H9 (cell line): ENCODE measurements around the gene SETD3. TPM values are rescaled to one million over a fixed set of nuclear protein-coding genes. Genes with fewer than 3 reads are reported as not detected.

Experiments used
- DNase-seq: peaks from one replicate; pipeline ENCODE4 v3.0.0-alpha.2; 2017
- H2AFZ ChIP-seq: one replicate; pipeline ENCODE4 v1.6.1; 2013; ENCODE audit warnings: mild to moderate bottlenecking, low read length, control low read depth, moderate library complexity
- H2AK5ac ChIP-seq: 2 replicates; pipeline ENCODE4 v1.6.1; 2013; ENCODE audit warnings: low read length, control low read depth, mixed read lengths; ENCODE audit not compliant: insufficient read length
- H2BK120ac ChIP-seq: one replicate; pipeline ENCODE4 v1.6.1; 2013; ENCODE audit warnings: low read depth, mild to moderate bottlenecking, low read length, control low read depth, inconsistent platforms; ENCODE audit not compliant: poor library complexity, severe bottlenecking
- H2BK12ac ChIP-seq: 2 replicates; pipeline ENCODE4 v1.6.1; 2013; ENCODE audit warnings: low read length, control low read depth, mixed read lengths, low read depth; ENCODE audit not compliant: insufficient read length
- H2BK15ac ChIP-seq: 2 replicates; pipeline ENCODE4 v1.6.1; 2013; ENCODE audit warnings: low read depth, low read length, control low read depth
- H2BK20ac ChIP-seq: one replicate; pipeline ENCODE4 v1.6.1; 2013; ENCODE audit warnings: low read depth, mild to moderate bottlenecking, low read length, control low read depth, inconsistent platforms; ENCODE audit not compliant: poor library complexity, severe bottlenecking
- H2BK5ac ChIP-seq: 2 replicates; pipeline ENCODE4 v1.6.1; 2013; ENCODE audit warnings: low read length, control low read depth, mixed read lengths; ENCODE audit not compliant: insufficient read length
- H3K14ac ChIP-seq: 2 replicates; pipeline ENCODE4 v1.6.1; 2013; ENCODE audit warnings: low read length, control low read depth; ENCODE audit not compliant: insufficient read depth
- H3K18ac ChIP-seq: 2 replicates; pipeline ENCODE4 v1.6.1; 2013; ENCODE audit warnings: low read depth, mild to moderate bottlenecking, mixed read lengths, low read length, control low read depth; ENCODE audit not compliant: insufficient read length
- H3K23ac ChIP-seq: 2 replicates; pipeline ENCODE4 v1.6.1; 2013; ENCODE audit warnings: low read length, control low read depth, mixed read lengths, low read depth; ENCODE audit not compliant: insufficient read length
- H3K23me2 ChIP-seq: 2 replicates; pipeline ENCODE4 v1.6.1; 2013; ENCODE audit warnings: low read depth, mild to moderate bottlenecking, mixed read lengths, low read length, control low read depth; ENCODE audit not compliant: insufficient read length, poor library complexity, severe bottlenecking
- H3K27ac ChIP-seq: 2 replicates; pipeline ENCODE4 v1.5.1; 2013; ENCODE audit warnings: low read length, control low read depth, mixed read lengths, low read depth; ENCODE audit not compliant: insufficient read length
- H3K27me3 ChIP-seq: 2 replicates; pipeline ENCODE4 v1.6.1; 2013; ENCODE audit warnings: low read length, control low read depth, inconsistent platforms; ENCODE audit not compliant: insufficient read depth
- H3K4ac ChIP-seq: 2 replicates; pipeline ENCODE4 v1.6.1; 2013; ENCODE audit warnings: low read depth, mild to moderate bottlenecking, control low read depth, inconsistent platforms, low read length, moderate library complexity
- H3K4me1 ChIP-seq: 2 replicates; pipeline ENCODE4 v1.6.1; 2013; ENCODE audit warnings: low read length, control low read depth, inconsistent platforms; ENCODE audit not compliant: insufficient read depth
- H3K4me2 ChIP-seq: 2 replicates; pipeline ENCODE4 v1.6.1; 2013; ENCODE audit warnings: low read length, control low read depth, mixed read lengths; ENCODE audit not compliant: insufficient read length, insufficient read depth
- H3K56ac ChIP-seq: 2 replicates; pipeline ENCODE4 v1.6.1; 2013; ENCODE audit warnings: low read depth, mild to moderate bottlenecking, mixed read lengths, low read length, control low read depth; ENCODE audit not compliant: insufficient read length
- H3K79me1 ChIP-seq: 2 replicates; pipeline ENCODE4 v1.6.1; 2013; ENCODE audit warnings: low read depth, mild to moderate bottlenecking, moderate library complexity, low read length, control low read depth, inconsistent platforms; ENCODE audit not compliant: insufficient read depth, poor library complexity, severe bottlenecking
- H3K79me2 ChIP-seq: 2 replicates; pipeline ENCODE4 v1.6.1; 2013; ENCODE audit warnings: low read length, control low read depth, inconsistent platforms; ENCODE audit not compliant: insufficient read depth
- H3K9ac ChIP-seq: 2 replicates; pipeline ENCODE4 v1.6.1; 2013; ENCODE audit warnings: low read length, control low read depth, mixed read lengths; ENCODE audit not compliant: insufficient read length; ENCODE audit errors: extremely low read depth
- H3K9me3 ChIP-seq: one replicate; pipeline ENCODE4 v1.6.1; 2013; ENCODE audit warnings: low read depth, low read length, inconsistent platforms; ENCODE audit not compliant: control insufficient read depth
- H3T11ph ChIP-seq: one replicate; pipeline ENCODE4 v1.6.1; 2013; ENCODE audit warnings: mild to moderate bottlenecking, low read length, control low read depth, inconsistent platforms
- H4K20me1 ChIP-seq: one replicate; pipeline ENCODE4 v1.6.1; 2013; ENCODE audit not compliant: control insufficient read depth, insufficient read length, insufficient read depth
- H4K5ac ChIP-seq: 2 replicates; pipeline ENCODE4 v1.6.1; 2013; ENCODE audit warnings: low read depth, mild to moderate bottlenecking, mixed read lengths, low read length, control low read depth; ENCODE audit not compliant: insufficient read length
- H4K8ac ChIP-seq: replicated peaks from 2 replicates; pipeline ENCODE4 v1.6.1; 2013; ENCODE audit warnings: low read length, control low read depth, mixed read lengths, low read depth; ENCODE audit not compliant: insufficient read length
- H4K91ac ChIP-seq: 2 replicates; pipeline ENCODE4 v1.6.1; 2013; ENCODE audit warnings: low read depth, mild to moderate bottlenecking, moderate library complexity, mixed read lengths, low read length, control low read depth; ENCODE audit not compliant: insufficient read length
- H3K27ac Mint-ChIP-seq, 3 experiments: 2 replicates in 2 of 3; 3 replicates in 1 of 3; pipeline ENCODE4 v1.8.0; 2020 to 2021; ENCODE audit warnings: mixed read lengths in 3 of 3, mild to moderate bottlenecking in 1 of 3, moderate library complexity in 1 of 3
- H3K27me3 Mint-ChIP-seq: 2 replicates; pipeline ENCODE4 v1.8.0; 2021; ENCODE audit warnings: low read depth, mild to moderate bottlenecking, moderate library complexity, mixed read lengths
- H3K36me3 Mint-ChIP-seq, 3 experiments: 2 replicates in 2 of 3; 3 replicates in 1 of 3; pipeline ENCODE4 v1.8.0; 2020 to 2021; ENCODE audit warnings: low read depth in 3 of 3, mixed read lengths in 3 of 3; ENCODE audit not compliant: insufficient read depth in 1 of 3
- H3K4me1 Mint-ChIP-seq, 2 experiments: 2 replicates each; pipeline ENCODE4 v1.8.0; 2020; ENCODE audit warnings: mixed read lengths in 2 of 2
- H3K4me3 Mint-ChIP-seq, 2 experiments: 2 replicates in 1 of 2; 3 replicates in 1 of 2; pipeline ENCODE4 v1.8.0; 2020 to 2021; ENCODE audit warnings: mild to moderate bottlenecking in 2 of 2, mixed read lengths in 2 of 2, moderate library complexity in 1 of 2
- H3K9me3 Mint-ChIP-seq, 2 experiments: 2 replicates in 1 of 2; 3 replicates in 1 of 2; pipeline ENCODE4 v1.8.0; 2020; ENCODE audit warnings: mild to moderate bottlenecking in 2 of 2, mixed read lengths in 2 of 2, moderate library complexity in 1 of 2
- WGBS: extraction: QIAGEN DNeasy Blood & Tissue Kit; methylation state at CpG from one replicate; pipeline ENCODE4 v1.1.7; 2013; ENCODE audit warnings: missing lambda C conversion rate, low lambda C conversion rate, mixed read lengths; ENCODE audit not compliant: insufficient read length; ENCODE audit errors: extremely low coverage; 5-methylcytosine and 5-hydroxymethylcytosine counted together
- total RNA-seq: library from RNA; stranded (reverse); gene quantifications from 2 replicates; pipeline ENCODE4 v1.2.1, GENCODE V29; 2021
- TF ChIP-seq, protein P1 (sequence below): fragments of 200-600 bp; sonication (generic); conservative IDR thresholded peaks from 3 replicates; pipeline ENCODE4 v1.8.0; 2021; ENCODE audit warnings: antibody characterized with exemption, mild to moderate bottlenecking

SETD3 gene
- total RNA-seq, 1 experiment from 2014 or later, result 56.7 TPM

DNA sequence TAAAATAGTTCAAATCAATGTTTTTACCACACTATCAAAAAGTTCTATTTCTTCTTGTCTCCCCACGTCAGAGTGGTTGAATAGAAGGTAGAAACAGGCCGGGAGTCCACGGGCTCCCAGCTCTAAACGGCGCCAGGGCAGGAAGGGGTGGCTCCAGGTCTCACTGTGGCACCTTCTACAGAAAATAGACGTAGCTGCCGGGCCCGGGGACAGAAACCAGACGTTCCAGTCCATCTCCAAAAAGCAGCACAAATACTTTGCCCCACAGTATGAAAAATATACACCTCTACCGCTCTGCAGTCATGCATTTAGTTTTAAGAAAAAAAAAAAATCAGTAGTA, 31.4 kb upstream of the SETD3 start:
- no peak for DNase-seq
- Histone ChIP-seq H2BK15ac (no peak overlapping the region), H3K18ac (no peak overlapping the region), H3K4me2 (no peak overlapping the region), H3K79me2 (no peaks in the 10 kb centered on the region), H2AFZ (no peak overlapping the region), H4K5ac (no peak overlapping the region), H3T11ph (no peak overlapping the region), H4K91ac (no peak overlapping the region), H3K27ac (no peak overlapping the region), H3K23me2 (no peaks in the 10 kb centered on the region), H3K79me1 (no peaks in the 10 kb centered on the region), H3K9me3 (no peaks in the 10 kb centered on the region), H2AK5ac (no peak overlapping the region), H2BK5ac (no peak overlapping the region), H3K14ac (no peak overlapping the region), H2BK20ac (no peak overlapping the region), H2BK12ac (no peak overlapping the region), H3K56ac (no peak overlapping the region), H3K4ac (no peak overlapping the region), H2BK120ac (no peak overlapping the region), H3K23ac (no peak overlapping the region), H3K9ac (no peak overlapping the region), H4K8ac (no peak overlapping the region), H3K4me1 (no peaks in the 10 kb centered on the region), H4K20me1 (peaks cover 2% of the 10 kb centered on the region), H3K27me3 (no peaks in the 10 kb centered on the region)
- Mint-ChIP-seq H3K27me3 (no peaks in the 10 kb centered on the region), H3K4me3 (no peak overlapping the region), H3K36me3 (peaks cover 8 to 40% (median 28%) of the 10 kb centered on the region in 3 experiments; a peak in 6 of 7 replicates), H3K9me3 (no peaks in the 10 kb centered on the region), H3K27ac (peak overlapping the region in 2 of 3 experiments; percentile 21 to 64; a peak in 2 of 7 replicates), H3K4me1 (peaks cover 4 to 12% of the 10 kb centered on the region in 2 experiments)
- TF ChIP-seq, protein P1, sequence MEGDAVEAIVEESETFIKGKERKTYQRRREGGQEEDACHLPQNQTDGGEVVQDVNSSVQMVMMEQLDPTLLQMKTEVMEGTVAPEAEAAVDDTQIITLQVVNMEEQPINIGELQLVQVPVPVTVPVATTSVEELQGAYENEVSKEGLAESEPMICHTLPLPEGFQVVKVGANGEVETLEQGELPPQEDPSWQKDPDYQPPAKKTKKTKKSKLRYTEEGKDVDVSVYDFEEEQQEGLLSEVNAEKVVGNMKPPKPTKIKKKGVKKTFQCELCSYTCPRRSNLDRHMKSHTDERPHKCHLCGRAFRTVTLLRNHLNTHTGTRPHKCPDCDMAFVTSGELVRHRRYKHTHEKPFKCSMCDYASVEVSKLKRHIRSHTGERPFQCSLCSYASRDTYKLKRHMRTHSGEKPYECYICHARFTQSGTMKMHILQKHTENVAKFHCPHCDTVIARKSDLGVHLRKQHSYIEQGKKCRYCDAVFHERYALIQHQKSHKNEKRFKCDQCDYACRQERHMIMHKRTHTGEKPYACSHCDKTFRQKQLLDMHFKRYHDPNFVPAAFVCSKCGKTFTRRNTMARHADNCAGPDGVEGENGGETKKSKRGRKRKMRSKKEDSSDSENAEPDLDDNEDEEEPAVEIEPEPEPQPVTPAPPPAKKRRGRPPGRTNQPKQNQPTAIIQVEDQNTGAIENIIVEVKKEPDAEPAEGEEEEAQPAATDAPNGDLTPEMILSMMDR, result no peak
- WGBS, result no CpG with 5 or more reads among the region's 10 CpGs
